ENCODE results near the gene U2SURP. TPM values are rescaled to one million over a fixed set of nuclear protein-coding genes. Genes with fewer than 3 reads are reported as not detected.

Gene U2SURP
- total RNA-seq, 6 donors from 2014 or later: 47.4 to 126 (median 58.6) TPM

- no peak overlapping the region for H3K27ac ChIP-seq
- no peaks in the 10 kb centered on the region for H3K36me3 ChIP-seq
- 91 to 94% methylated on average over 9 of the region's 9 CpGs for WGBS, 2 donors
- H3K4me3 ChIP-seq: no peak overlapping the region
- DNase-seq (no peak), ATAC-seq (ENCODE audit: low FRiP score in 2 of 2) (no peak)
- H3K9me3 ChIP-seq: no peaks in the 10 kb centered on the region
- no peaks in the 10 kb centered on the region for H3K27me3 ChIP-seq
- no peaks in the 10 kb centered on the region for H3K4me1 ChIP-seq
- TF ChIP-seq EP300 (IDR thresholded peaks at IDR 0.05) (no peak), POLR2AphosphoS5 (IDR thresholded peaks at IDR 0.05) (no peak), POLR2A (IDR thresholded peaks at IDR 0.05) (no peak), CTCF (IDR thresholded peaks at IDR 0.05) (no peak)
These were observed 89.8 kb downstream of the U2SURP start for GRCh38 chr3:143090976-143091837.

GRCh38 chr3:143092191-143092590, 90.8 kb downstream of the U2SURP start:
- 59 to 81% methylated on average over 1 of the region's 1 CpG for WGBS, 2 donors
- Histone ChIP-seq H3K4me1 (no peaks in the 10 kb centered on the region), H3K9me3 (no peaks in the 10 kb centered on the region), H3K4me3 (no peak overlapping the region), H3K27ac (no peak overlapping the region), H3K36me3 (no peaks in the 10 kb centered on the region), H3K27me3 (no peaks in the 10 kb centered on the region)
- no peak for ATAC-seq (ENCODE audit: low FRiP score in 2 of 2)
- no peak for DNase-seq
- no peak for TF ChIP-seq CTCF (IDR thresholded peaks at IDR 0.05)
- TF ChIP-seq POLR2AphosphoS5 (IDR thresholded peaks at IDR 0.05): no peak
- TF ChIP-seq POLR2A (IDR thresholded peaks at IDR 0.05): no peak
- no peak for TF ChIP-seq EP300 (IDR thresholded peaks at IDR 0.05)

GRCh38 chr3:143095813-143096212, 94.4 kb downstream of the U2SURP start:
- Histone ChIP-seq H3K27ac (no peak overlapping the region), H3K27me3 (no peaks in the 10 kb centered on the region), H3K4me1 (no peaks in the 10 kb centered on the region), H3K4me3 (no peak overlapping the region), H3K9me3 (no peaks in the 10 kb centered on the region), H3K36me3 (no peaks in the 10 kb centered on the region)
- TF ChIP-seq CTCF (IDR thresholded peaks at IDR 0.05) (no peak), EP300 (IDR thresholded peaks at IDR 0.05) (no peak), POLR2A (IDR thresholded peaks at IDR 0.05) (no peak), POLR2AphosphoS5 (IDR thresholded peaks at IDR 0.05) (no peak)
- no peak for DNase-seq
- 92 to 96% methylated on average over 2 of the region's 2 CpGs for WGBS, 2 donors
- no peak for ATAC-seq (ENCODE audit: low FRiP score in 2 of 2)

GRCh38 chr3:143098032-143098764, 96.8 kb downstream of the U2SURP start:
- Histone ChIP-seq H3K9me3 (no peaks in the 10 kb centered on the region), H3K36me3 (no peaks in the 10 kb centered on the region), H3K27me3 (no peaks in the 10 kb centered on the region), H3K4me3 (no peak overlapping the region), H3K4me1 (no peaks in the 10 kb centered on the region), H3K27ac (no peak overlapping the region)
- ATAC-seq (ENCODE audit: low FRiP score in 2 of 2): no peak
- no peak for DNase-seq
- TF ChIP-seq CTCF (IDR thresholded peaks at IDR 0.05): no peak
- no peak for TF ChIP-seq EP300 (IDR thresholded peaks at IDR 0.05)
- no peak for TF ChIP-seq POLR2A (IDR thresholded peaks at IDR 0.05)
- TF ChIP-seq POLR2AphosphoS5 (IDR thresholded peaks at IDR 0.05): no peak
- 56 to 60% methylated on average over 5 of the region's 5 CpGs for WGBS, 2 donors

Data from upper lobe of left lung (tissue), 6 donors.